NCI-H345 (cell line): ENCODE data around the gene ANKRD11.

Source experiments
- DNase-seq: peaks from one replicate; lab custom pipeline; 2025; lab: John Stamatoyannopoulos, UW

The ANKRD11 gene

GRCh38 chr16:89232107-89232506, 258.3 kb downstream of the ANKRD11 start:
- DNase-seq: no peak

DNA sequence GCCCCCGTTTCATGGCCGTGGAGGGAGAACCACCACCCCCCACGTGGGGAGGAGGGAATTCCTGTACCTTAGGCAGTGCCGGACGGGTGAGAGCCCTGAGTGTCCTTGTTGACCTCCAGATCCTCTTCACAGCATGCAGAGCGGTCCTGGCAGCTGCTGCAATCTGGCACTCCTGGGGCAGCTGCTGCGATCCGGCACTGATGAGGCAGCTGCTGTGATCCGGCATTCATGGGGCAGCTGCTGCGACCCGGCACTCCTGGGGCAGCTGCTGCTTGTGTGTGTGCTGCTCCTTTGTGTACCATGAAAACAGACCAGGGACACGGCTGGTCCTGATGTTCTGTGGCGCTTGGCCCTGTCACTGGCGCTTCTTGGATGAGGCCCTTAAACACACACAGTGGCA, 260.1 kb downstream of the ANKRD11 start:
- DNase-seq: no peak

DNA sequence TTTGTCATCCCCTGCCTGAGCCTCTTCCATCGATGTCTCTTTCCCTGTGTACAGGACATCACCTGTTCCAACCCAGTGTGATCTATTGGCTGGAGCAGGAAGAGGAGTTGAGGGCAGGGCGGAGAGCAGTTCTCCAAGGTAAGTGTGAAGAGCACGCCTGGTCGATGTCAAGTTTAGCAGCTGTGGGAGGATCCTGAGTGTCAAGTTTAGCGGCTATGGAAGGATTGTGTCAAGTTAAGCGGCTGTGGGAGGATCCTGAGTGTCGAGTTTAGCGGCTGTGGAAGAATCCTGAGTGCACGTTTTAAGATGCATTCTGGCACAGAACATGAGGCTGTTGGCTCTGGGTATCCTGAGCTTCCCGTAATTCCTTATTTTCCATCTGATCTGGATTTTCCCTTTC, 265.7 kb downstream of the ANKRD11 start:
- DNase-seq: no peak

GRCh38 chr16:89222931-89223330, 267.4 kb downstream of the ANKRD11 start:
- DNase-seq: no peak

DNA sequence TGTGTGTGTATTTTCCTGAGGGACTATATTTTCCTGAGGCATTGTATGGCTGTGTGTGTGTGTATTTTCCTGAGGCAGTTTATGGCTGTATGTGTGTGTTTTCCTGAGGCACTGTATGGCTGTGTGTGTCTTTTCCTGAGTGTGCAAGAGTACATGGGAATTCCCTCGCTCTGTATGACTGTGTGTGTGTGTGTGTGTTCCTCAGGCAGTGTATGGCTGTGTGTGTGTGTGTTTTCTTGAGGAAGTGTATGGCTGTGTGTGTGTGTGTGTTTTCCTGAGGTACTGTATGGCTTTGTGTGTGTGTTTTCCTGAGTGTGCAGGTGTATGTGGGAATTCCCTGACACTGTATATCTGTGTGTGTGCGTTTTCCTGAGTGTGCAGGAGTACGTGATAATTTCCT, 268.8 kb downstream of the ANKRD11 start:
- DNase-seq: no peak

GRCh38 chr16:89219365-89219764, 271.0 kb downstream of the ANKRD11 start:
- DNase-seq: no peak
